HG03575 (cell line): ENCODE measurements around the gene SMIM34.
"Not testable (repeated sequence)": the region's sequence is repeated elsewhere in the genome, so short reads cannot be mapped to it uniquely, and the experiment has no call there.

Experiments used
- ATAC-seq: cut with Tn5 transposase; IDR thresholded peaks from one replicate; pipeline ENCODE4 v1.9.1; 2021; ENCODE audit not compliant: unreplicated experiment, insufficient number of reproducible peaks, low FRiP score; ENCODE audit errors: extremely low read depth

SMIM34 gene, protein sequence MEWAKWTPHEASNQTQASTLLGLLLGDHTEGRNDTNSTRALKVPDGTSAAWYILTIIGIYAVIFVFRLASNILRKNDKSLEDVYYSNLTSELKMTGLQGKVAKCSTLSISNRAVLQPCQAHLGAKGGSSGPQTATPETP

GRCh38 chr21:34423805-34424204, at the start of gene SMIM34:
TSS of gene SMIM34 (minus strand) at chr21:34423951. CDS start at chr21:34423839, 112 bp downstream.
- not testable (repeated sequence) for ATAC-seq

GRCh38 chr21:34467333-34467732, 43.6 kb upstream of the SMIM34 start:
- not testable (repeated sequence) for ATAC-seq

DNA sequence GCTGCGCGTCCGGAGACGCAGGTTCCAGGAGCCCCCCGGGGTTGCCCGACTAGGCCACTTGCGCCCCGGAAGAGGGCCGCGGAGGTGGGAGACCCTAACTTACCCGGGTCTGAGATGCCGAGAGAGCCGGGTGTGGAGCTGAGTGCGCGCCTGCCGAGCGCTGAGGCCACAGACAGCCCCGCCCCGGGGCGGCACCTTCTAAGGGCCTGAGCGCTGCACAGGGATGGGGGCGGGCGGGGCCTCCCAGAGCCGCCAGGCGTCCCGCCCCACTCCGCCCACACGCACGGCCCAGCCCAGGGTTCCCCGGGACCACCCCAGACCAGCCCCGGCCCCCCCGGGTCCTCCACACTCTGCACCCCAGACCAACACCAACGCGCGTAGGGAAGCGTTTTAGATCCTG, 35.7 kb upstream of the SMIM34 start:
- ATAC-seq: not testable (repeated sequence)

- ATAC-seq: not testable (repeated sequence)
These were observed 34.5 kb upstream of the SMIM34 start for GRCh38 chr21:34458266-34458665.

GRCh38 chr21:34456180-34456579, 32.4 kb upstream of the SMIM34 start:
- not testable (repeated sequence) for ATAC-seq

DNA sequence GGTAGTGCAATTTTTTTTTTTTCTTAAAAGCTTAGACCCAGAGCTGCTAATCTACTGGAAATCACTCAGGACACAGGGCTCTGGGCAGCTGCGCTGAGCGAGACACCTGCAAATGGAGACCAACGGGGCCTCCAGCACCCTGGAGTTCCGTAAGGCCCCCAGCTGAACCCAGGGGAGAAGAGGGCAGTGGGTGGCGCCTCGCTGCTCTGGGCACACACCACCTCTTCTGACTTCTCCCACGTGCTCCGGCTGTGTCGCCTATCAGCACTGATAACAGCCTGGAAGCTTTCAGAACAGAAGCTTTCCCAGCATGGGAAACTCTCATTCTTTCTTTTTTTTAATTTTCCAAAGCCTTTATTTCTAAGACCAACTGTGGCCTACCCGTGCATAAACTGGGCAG, 31.9 kb upstream of the SMIM34 start:
- ATAC-seq: not testable (repeated sequence)

DNA sequence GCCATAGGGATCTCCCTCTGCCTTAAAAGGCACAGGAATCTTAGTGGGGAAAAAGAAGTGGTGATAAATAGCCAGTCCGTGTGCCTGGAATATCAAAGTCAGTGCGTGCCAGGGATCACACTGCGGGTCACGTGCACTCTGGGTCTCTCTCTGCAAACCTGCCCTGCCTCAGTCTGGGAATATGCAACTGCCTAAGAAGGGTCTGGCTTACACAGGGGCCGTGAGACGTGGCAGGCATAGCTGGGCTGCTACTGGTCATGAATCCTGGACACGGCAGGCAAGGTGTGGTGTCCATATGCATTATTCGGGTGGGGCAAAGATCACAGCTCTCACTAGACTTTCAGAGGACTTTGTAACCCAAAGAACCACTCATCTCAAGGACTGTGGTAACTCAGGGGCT, 23.3 kb upstream of the SMIM34 start:
- not testable (repeated sequence) for ATAC-seq

DNA sequence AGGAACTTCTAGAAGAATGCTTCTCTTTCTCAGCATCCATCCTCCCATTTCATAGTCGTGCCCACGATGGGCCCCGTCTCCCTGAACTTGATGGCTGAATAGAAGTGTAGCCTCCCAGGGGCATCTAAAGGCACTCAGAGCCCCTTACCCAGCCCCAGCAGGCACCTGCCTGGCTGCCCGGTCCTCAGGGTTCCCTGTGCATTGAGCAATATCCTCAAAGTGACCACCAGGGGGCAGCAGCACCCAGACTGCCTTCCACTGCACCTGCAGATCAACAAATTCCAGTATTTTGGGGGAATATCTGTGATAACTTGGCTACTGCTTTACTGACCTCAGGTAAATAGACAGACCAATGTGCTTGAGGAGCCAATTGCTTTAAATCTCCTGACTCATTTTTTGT, 19.7 kb upstream of the SMIM34 start:
- not testable (repeated sequence) for ATAC-seq

DNA sequence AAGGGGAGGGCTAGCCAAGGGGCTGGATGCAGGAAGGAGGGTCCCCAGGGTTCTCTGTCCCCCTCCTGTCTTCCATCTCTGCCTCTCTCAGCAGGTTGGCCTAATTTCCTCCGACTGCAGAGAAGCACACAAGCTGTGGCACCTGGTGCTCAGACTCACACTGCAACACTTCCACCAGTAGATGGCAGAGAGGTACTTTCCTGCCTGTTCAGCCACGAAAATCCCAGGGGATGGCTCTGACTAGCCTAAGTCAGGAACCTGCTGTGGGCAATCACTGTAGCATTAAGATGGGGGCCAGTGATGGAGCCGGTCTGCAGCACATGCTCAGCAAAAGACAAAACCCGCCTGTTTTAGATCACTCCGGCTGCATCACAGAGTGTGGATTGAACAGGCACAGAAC, 6.0 kb upstream of the SMIM34 start:
- not testable (repeated sequence) for ATAC-seq

DNA sequence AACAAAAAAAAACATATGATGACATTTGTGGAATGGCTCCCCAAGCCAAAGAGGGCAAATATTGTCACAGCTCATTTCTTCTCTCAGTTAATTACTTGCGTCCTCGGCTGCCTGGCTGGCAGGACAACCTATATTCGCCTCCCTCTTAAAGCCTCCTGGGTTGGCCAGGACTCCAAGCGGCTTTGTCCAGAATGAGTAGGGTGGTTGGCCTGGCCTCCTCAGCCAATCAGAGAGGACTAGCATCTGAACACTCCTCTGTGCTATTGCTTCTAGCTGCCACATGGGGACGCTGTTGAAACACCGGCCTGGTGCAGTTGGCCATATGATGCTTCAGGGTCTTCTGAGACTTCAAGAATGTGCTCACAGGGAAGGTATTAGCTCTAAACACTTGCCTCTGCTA, 4.7 kb upstream of the SMIM34 start:
- ATAC-seq: not testable (repeated sequence)

DNA sequence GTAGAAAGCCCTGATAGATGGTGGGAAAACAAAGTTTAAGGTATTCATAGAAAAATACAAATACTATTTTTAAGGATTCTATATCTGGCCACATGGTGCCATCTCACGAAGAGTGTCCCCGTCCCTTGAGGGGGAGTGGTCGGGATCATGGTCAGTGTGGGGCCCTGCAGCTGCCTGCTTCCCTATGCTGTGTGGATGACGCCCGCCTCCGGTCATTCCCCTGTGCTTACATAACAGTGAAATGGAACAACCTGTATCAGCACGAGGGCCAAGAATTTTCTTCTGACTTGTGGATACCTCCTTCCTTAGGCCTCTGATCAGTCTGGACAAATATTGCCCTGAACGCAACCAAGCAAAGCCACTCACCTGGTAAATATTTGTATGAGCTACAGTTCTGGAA, 3.6 kb upstream of the SMIM34 start:
- not testable (repeated sequence) for ATAC-seq

- not testable (repeated sequence) for ATAC-seq
These were observed 6.2 kb downstream of the SMIM34 start for GRCh38 chr21:34417448-34418077.

- ATAC-seq: not testable (repeated sequence)
These were observed 16.5 kb downstream of the SMIM34 start for GRCh38 chr21:34407294-34407693.

- not testable (repeated sequence) for ATAC-seq
These were observed 17.1 kb downstream of the SMIM34 start for GRCh38 chr21:34406676-34407075.

DNA sequence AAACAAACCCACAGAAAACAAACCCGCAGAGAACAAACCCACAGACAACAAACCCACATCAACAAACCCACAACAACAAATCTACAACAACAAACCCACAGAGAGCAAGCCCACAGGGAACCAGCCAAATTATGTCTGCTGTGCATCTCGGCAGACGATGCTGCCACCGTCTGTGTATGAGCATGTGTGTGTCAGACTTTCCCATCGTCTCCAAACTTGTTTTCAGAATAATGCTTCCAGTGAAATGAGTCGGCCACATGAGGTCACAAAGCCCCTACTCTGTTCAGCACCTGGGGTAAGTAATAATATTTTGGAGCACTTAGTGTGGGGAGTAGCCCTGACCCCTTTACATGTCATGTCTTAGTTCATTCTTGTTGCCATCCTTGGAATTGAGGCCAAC, 17.6 kb downstream of the SMIM34 start:
- not testable (repeated sequence) for ATAC-seq

DNA sequence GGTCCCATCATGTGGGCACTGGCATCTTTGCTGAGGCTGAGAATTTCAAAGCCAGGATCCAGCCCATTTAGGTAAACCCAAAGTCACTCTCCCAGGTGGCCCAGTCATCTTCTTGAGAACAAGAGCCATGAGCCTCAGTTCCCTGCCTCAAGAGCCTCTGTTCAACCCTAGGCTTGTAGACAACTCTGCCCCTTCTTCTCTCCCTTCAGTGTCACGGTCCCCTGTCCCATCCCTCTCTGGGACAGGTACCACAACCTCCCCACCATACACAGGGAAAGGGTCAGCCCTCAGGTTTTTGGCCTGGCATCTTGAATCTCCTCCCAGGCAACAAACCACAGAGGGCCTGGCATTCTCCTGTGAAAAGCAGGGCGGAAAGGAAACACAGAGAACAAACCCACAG, 18.1 kb downstream of the SMIM34 start:
- ATAC-seq: not testable (repeated sequence)

- not testable (repeated sequence) for ATAC-seq
These were observed 19.0 kb downstream of the SMIM34 start for GRCh38 chr21:34404742-34405141.

- ATAC-seq: not testable (repeated sequence)
These were observed 23.2 kb downstream of the SMIM34 start for GRCh38 chr21:34400522-34400921.

DNA sequence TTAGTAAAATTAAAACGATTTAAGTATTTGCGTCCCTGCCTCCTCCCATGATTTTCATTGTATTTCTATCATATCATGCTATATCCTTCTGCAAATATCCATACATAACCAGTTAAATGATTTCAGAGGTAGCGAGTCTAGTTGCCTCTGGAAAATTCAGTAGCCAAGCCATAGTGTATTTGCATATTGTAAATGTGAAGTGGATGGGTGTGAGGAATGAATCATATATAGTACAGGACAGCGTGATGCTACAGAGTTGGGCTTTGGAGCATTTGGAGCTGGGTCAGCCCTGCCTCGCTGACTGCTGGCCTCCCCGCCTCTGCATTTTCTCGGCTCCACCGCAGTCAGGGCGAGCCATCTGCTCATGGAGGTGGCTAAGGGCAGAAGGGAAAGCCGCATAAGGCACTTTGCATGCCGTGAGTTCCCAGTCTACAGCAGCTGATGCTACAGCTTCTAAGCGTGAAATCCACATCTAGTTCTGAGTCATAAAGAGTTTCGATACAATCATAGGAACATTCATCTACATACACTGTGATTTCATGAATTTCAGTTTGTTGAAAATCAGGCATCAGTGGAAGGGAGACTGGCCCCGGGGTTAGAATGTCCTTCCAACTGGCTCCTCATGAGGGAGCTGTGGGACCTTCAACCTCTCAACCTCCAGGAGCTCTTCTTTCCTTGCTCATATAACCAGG, 39.9 kb downstream of the SMIM34 start:
- peak; percentile 70 for ATAC-seq

GRCh38 chr21:34383138-34383537, 40.6 kb downstream of the SMIM34 start:
- ATAC-seq: not testable (repeated sequence)
